GM21360 (cell line): Measurements from ENCODE around the gene CCDC86.

Source experiments
- ATAC-seq: cut with Tn5 transposase; IDR thresholded peaks from one replicate; pipeline ENCODE4 v1.9.1; 2021; ENCODE audit warnings: mild to moderate bottlenecking, moderate library complexity; ENCODE audit not compliant: unreplicated experiment

CCDC86 gene

GRCh38 chr11:60887556-60887955 lies 45.6 kb downstream of the CCDC86 start:
- no peak for ATAC-seq

- ATAC-seq, result no peak
Measured at GRCh38 chr11:60889869-60890311, 48.0 kb downstream of the CCDC86 start.

- no peak for ATAC-seq
Measured at GRCh38 chr11:60890696-60891095, 48.8 kb downstream of the CCDC86 start.

GRCh38 chr11:60891103-60891741 lies 49.3 kb downstream of the CCDC86 start:
- no peak for ATAC-seq

- ATAC-seq, result no peak
Measured at GRCh38 chr11:60895687-60896086, 53.8 kb downstream of the CCDC86 start.

- no peak for ATAC-seq
Measured at GRCh38 chr11:60897496-60897895, 55.6 kb downstream of the CCDC86 start.

- no peak for ATAC-seq
Measured at GRCh38 chr11:60899046-60899936, 57.4 kb downstream of the CCDC86 start.

GRCh38 chr11:60899977-60900376 lies 58.1 kb downstream of the CCDC86 start:
- ATAC-seq, result no peak
